Stimulated activated naive CD4-positive, alpha-beta T cell treated with Interleukin-2 at 50 U/mL for 16 hours (primary cell): Measurements from ENCODE around the gene SETBP1.
"Not testable (repeated sequence)": the region's sequence is repeated elsewhere in the genome, so short reads cannot be mapped to it uniquely, and the experiment has no call there.

ENCODE experiments used
- DNase-seq: peaks from one replicate; lab custom pipeline; 2025; lab: John Stamatoyannopoulos, UW

SETBP1 gene

DNA sequence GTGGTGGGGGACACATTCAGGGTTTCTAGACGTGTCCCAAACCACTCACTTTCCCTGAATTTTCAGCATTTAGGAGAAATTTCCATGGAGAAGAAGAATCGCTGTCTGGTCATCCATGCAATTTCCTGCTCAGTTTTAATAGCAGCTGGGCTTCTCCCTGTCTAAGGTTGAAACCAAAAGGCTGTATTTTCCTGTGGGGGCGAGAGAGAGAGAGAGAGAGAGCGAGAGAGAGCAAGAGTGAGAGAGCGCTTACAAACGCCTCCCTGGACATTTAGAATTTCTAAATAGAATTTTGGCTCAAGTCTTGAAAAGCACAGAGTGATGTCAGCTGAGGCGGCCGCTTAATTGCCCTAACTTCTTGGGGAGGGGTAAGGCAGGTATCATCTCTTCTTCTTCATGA lies 110.8 kb downstream of the SETBP1 start:
- no peak for DNase-seq

DNA sequence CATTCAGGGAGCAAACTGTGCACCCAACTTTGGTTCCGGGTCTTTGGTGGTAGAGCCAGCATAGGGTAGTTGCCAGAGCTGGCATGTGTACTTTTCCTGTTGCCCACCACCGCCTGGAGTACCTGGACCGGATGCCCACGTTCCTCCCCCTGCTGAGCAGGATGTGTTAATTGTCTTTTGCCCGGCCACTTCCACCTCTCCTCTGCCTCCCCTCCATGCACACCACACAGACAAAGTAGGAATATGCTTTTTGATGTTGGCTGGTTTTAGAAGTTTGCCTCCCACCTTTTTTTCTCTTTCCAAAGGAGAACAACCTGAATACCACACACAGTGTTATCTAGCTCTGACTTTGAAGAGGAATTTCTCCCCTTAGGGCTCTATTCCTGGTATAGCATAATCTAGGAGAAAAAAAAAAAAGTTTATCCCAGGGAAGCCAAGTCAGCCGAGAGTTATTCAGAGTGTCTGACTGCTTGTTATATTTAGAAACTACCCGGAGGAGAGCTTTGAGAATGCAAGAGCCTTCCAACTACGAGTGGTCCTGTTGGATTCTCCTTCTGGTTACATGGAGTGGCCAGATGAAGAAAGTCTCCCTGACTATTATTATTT lies 111.9 kb downstream of the SETBP1 start:
- DNase-seq, result no peak

DNA sequence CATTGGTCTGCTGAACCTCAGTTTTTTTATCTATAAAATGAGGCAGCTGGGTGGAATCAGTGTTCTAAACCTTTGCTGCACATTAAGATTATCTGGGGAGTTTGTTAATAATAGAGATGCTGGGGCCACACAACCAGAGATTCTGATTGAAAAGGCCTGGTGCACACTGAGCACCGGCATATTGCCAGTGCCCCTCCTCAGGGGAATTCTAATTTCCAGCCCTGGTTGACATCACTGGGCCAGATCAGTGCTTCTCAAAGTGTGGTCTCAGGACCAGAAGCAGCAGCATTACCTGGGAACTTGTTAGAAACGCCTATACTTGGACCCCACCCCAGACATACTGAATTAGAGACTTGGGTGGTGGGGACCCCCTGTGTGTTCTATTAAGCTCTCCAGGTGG lies 112.5 kb downstream of the SETBP1 start:
- DNase-seq, result no peak

DNA sequence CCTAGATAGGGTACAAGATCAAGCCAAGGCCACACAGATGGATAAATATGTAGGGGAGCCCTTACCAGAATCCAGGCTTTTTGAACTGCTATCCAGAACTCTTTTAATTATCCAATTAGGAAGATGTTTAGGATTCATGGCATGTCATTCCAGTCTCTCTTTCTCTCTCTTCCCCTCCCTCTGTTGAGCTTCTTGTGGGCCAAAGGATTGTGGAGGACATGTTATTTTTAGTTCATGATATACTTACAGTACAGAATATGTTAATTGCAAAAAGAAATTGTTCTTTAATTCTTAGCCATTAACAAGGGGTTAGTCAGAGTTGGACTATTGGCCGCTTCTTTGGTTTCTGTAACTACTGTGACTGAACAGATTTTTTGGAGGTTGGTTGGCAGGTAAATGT lies 113.0 kb downstream of the SETBP1 start:
- no peak for DNase-seq

DNA sequence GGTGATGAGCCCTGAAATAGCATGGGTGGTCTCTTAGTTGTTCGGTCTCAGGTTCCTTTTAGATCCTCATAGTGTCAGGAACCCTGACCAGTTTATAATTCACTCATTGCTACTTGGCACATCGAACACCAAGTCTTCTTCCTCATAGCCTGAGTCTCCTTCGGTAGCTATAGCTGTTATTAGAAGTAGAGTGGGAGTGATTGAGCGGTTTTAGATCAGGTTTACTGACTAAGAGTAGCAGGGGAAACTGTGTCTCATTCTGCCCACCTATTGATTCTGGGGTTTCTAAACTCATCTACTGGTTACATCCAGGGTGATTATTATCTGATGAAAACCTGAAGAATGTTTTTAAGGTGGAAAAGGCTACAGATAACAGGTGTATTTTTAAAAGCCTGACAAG lies 114.6 kb downstream of the SETBP1 start:
- no peak for DNase-seq

DNA sequence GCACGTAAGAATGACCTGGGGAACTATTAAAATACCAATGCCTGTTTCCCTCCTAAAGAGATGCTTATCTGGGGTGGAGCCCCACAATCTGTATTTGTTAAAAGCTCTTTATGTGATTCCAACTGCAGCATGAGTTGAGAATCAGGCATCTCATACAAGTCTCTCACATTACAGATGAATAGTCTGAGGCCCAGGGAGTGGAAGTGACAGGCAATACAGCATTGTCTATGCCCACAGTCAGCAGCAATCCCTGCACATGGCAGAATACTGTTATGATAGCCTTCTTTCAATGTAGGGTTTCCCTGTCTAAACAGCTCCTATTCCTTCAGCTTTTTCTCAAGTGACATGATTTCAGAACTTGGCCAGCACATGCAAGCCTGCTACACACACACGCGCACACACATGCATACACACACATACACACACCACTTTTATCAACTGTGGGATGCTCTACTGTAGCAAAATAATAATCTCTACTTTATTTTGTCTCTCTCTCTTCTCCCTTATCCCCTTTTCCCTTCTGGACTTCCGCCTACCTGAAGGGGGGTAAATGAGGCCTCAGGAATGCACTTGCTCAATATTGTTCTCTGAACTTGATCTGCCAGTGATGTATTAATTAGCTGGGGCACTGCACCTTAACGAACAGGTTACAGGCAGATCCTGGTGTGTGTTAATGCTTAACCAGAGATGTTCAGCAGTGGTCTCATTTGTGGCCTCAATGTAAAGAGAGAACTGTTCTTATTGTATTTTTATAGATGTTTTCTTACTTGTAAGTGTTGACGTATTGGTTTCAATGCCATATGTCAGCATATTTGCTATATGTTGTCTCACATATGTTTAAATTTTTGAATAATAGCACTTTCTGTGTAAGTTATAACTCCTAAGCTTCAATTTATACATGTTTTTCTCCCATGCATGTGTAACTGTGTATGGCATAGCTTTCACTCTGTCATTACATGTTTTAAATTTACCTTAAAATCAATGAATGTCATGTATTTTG lies 116.0 kb downstream of the SETBP1 start:
- DNase-seq, result no peak

DNA sequence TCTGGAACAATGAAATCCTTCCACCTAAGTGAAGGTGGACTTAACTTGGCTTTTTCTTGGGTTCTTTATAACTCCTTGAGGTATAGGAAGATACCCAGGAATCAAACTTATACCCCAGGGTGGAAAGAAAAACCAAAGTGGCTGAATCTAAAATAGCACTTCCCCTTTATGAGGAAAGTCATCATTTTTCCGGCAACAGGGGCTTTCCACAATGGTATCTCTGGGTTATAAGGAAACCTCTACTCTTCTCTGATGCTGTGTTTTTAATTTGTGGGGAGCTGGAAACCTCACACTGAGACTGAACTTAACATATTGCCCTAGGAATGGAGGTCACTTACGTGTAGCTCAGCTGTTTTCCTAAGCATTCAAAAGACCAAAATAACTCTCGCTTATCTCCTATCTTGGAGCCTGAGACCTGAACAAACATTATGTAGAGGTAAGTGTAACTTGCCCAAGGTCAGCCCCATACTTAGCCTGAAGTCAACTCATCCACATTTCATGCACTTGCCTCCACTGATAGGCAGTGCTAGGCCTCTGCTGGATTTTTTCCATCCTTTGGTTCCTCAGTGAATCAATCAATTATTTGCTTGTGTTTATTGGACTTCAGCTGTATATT lies 117.9 kb downstream of the SETBP1 start:
- no peak for DNase-seq

DNA sequence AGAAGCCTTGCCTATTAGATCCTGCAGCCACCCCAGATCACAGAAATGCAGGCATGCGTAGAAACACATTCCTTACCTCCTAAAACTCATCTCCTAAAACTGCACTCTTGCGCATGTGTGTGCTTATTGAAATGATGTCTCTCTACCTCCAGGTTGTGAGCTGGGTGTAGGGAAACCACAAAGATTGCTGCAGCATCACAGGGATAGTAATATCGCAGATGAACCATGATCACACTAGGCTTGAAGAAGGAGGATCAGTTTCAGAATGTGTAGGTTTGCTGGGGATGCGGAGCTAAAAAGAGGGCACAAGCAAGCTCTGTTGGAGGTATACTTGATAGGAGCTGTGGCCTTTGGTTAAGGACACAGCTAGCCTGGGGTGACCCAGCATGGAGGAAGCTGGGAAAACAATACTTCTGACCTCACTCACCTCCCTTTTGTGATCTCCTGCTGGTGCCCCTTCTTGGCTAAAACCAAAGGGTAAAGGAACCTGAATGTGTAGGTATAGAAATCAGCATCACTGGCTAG lies 118.8 kb downstream of the SETBP1 start:
- no peak for DNase-seq

DNA sequence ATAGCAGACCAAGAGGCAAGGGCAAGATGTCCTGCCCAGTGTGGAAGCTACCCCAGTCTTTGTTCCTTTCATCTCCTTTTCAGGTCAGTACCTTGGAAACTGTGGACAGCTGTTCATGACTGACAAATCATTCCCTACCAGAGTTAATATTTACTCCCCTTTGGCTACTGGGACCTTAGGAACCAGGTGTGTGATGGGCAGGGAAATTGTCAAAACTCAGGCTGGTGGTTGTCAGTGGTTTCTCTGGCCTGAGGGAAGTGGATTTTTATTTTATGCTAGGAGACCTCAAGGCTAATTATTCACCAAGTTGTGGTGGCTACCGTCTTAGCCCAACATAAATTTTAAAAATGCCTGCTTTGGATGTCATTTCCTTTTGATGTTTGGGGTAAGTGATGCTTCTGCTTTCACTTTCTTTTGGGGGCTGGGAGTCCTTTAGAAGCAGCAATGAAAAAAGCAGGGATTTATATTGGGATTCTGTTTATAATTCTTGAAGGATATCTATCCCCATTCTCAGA lies 119.3 kb downstream of the SETBP1 start:
- DNase-seq, result no peak

DNA sequence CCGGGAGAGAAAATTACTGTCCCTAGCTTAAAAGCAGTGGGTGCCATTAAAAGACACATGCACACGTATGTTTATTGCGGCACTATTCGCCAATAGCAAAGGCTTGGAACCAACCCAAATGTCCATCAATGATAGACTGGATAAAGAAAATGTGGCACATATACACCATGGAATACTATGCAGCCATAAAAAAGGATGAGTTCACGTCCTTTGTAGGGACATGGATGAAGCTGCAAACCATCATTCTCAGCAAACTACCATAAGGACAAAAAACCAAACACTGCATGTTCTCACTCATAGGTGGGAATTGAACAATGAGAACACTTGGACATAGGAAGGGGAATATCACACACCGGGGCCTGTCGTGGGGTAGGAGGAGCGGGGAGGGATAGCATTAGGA lies 120.1 kb downstream of the SETBP1 start:
- DNase-seq, result not testable (repeated sequence)

DNA sequence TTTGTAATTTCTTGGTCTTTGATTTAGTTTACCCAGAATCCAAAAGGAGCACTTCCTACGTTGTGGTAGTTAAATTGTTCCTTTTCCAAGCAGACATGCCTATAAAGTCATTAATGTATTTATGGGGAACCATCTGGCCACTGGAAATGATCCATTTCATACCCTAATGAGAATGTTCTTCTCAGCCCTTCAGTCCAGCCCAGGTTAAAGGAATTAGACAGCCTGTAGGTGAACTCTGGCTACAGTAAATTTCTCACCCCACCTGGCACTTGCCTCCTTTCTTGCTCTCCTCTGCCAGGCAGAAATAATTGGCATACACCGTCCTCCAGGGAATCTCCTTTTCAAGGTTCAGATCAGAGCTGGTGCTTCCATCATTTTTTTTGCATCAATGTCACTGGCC lies 121.1 kb downstream of the SETBP1 start:
- DNase-seq, result no peak

DNA sequence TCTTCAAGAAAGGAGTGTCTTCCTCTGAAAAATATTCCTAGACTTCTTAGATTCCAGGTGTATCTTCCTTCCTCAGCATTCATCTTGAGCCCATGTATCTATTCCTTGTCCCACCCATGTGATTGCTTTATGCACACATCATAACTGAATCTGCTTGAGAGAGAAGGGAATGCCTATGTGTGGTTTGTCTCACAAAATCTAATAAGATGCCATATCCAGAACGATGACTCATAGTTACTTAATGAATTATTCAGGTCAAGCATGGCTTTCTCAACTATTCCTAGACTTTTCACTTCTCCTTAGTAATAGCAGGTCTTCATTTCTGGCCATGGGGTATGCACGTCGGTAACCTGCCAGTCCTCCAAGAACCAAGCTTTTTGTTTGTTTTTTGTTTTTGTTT lies 121.8 kb downstream of the SETBP1 start:
- no peak for DNase-seq

DNA sequence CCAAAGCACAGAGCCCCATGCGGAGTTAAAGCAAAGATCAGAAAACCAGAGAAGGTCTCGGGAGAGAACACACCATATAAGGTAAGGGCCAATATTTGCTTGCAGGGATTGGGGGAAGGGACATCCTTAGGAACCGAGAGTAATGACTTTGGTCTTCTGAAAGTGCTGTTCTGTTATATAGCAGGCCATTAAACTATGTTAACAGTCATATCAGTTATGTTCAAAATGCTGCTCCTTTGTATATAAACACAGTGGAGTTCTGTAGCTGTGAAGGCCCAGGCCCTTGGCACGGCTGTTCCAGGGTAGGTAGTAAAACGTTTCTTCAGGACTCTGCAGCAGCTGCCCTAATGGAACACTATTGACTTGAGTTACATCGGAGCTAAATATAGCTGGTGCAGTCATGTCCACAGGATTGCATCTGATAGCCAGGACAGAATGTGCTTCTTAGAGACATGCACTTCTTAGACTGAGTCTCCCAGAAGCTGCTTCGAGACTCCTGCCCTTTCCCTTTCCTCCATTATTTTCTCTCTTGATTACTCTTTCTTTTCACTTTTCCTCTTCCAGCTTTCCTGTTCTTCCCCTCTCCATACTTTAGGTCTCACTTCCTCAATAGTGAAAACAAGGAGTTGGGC lies 122.4 kb downstream of the SETBP1 start:
- DNase-seq, result no peak

DNA sequence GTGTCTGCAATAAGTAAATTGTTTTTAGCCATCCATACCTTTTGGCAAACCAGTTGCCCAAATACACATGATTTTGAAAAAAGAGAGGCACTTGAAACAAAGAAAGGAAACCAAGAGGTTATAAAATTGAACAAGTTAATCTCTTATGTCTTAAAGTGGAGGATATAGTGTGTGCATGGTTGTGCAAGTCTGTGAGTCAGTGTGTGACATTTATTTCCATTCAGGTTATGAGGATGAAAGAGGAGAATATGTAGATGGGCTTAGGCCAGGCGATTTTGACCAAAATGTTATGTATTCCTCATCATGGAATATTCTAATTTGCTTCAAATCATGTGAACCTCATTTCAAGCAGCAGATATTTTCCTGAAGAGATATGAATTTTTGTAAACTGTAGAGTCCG lies 123.3 kb downstream of the SETBP1 start:
- DNase-seq, result no peak

DNA sequence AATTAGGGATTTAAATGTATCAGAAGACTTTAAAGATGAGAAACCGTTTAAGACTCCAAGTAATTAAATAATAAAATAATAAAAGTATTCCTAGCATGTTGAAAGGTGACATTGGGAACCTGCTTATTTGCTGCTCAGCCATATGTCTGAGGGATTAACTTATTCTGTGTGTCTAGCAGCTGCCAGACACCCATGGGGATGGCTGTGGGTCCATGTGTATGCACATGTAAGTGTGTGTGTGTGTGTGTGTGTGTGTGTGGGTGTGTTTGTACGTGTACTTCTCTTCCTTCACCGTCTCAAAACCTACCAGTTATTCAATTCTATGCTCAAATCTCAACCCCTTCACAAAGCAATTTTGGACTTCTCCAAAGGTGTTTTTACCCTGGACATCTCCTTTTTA lies 124.5 kb downstream of the SETBP1 start:
- no peak for DNase-seq

DNA sequence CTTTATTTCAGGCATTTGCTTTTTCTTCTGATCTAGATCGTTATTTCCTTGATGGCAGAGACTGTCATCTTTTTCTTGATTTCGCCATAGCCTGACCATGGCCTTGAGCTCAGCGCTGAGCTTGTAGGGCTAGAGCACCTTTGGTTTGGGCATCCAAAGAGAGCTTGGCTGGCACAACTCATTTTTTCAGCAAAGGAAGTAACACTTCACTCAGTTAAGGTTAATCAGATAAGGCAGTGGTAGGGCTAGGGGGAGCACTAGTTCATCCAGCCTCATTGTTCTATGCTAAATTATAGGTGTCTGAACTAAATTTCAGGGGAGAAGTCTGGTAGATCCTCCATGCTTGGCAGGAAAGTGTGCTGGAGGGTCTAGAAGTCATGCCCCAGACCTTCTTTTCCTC lies 125.0 kb downstream of the SETBP1 start:
- DNase-seq, result no peak

DNA sequence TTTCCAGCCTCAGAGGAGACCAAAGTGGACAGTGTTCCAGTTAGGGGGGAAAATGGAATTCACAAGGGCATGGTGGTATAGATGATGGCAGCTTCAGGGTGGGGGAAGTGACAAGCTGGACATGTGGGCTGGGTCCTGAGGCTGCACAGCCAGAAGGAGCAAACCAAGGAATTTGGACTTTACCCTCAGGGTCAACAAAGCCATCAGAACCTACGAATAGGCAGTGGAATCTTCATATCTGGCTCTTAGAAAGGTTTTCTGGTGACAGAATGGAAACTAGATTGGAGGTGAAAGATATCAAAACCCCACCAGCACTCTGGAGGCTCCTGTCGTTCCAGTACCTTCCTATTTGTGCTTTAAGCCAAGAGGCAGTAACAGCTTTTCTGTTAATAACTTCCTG lies 127.1 kb downstream of the SETBP1 start:
- no peak for DNase-seq

DNA sequence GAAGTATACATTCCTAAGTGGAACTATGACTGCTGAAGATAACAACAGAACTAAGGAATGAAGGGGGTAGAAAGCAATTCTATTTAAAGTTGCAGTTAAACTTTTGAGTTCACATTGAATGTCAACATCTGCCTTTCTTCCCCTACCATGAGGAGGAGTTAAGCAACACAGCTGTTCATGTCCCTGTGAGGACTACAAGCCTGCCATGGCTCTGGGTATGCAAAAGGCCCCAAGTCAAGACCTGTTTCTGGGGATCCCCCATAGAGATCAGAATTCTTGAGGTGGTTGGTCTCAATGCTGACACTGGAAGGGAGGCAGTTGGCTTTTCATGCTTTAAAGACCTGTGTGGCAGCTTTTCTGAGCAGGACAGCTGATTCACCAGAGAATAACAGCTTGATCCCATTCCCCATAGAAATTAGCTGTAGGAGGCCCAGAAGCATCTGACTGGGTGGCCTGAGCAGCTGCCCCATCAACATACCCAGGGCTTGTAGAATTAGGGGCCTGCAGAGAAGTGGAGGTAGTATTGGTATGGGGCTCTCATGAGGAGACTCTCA lies 131.0 kb downstream of the SETBP1 start:
- DNase-seq, result no peak

DNA sequence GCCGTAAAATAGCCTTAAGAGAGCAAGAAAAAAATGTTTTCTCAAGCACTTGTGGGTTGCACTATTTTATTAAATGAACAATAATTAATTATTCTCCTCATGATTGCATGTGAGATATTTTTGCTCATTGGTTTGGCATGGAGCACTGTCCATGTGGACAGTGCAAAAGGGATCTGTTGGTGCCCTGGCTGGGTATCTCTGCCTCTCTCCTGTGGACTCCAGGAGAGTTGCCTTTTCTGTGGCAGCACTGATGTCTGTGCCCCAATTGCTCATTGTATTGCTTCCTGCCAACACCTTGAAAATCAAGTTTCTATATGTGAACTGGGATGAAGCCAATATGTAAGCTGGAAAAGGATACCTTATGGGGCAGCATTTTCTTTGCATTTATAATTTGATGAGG lies 131.7 kb downstream of the SETBP1 start:
- no peak for DNase-seq

DNA sequence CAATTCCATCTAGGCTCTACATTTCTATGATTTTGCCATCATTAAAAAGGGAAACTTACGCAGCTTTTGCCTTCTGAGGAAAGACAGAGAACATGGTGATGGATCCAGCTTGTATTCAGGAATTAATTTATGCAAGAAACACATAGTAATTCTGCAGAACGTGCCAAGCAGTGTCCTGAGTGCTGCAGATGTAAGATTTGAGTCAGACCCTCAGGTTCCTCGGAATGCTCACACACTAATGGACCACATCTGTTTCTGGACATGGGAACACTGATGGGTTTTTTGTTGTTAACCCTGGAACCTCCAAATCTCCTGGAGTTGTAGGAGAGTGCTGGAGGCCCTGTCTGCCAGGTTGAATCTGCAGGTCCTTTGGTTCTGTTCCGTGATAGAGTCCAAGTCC lies 132.9 kb downstream of the SETBP1 start:
- DNase-seq, result no peak

DNA sequence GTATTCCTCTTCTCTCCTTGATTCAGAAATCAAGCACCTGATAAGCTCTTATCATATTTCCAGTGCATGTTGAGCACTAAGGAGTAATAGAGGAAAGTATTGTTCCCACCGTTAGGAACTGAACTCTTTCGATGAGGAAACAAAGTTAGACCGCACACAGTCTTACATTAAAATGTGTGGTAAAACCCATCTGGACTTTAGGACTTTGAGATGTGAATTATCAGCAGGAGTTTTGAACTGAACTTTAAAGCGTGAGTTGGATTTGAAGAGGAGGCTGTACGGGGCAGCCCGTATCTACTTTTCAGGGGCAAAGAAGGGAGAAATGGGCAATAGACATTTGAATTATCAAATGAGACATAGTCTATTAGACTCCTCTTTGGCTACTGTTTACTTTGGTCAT lies 134.4 kb downstream of the SETBP1 start:
- no peak for DNase-seq

DNA sequence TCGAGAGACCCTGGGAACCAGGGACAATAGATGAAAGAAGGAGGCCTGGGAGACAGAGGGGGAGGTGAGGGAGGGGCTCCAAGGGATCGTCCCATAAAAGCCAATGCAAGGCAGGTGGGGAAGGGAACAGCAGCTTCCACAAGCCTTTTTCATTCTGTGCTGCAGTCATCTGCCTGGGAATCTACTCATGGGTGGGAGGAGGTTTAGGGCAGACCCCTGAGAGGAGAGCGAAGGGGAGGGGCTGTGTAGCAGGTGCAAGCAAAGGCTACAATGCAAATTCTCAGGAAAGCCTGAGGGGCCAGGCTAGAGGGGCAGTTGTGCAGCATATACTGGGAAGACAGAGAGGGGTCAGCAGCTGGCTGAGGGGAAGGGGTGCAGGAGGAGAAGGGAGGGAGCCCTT lies 135.4 kb downstream of the SETBP1 start:
- no peak for DNase-seq
